ENCODE measurements around the gene HTT-AS.

HTT-AS gene

GRCh38 chr4:3042226-3042625 lies 32.1 kb downstream of the HTT-AS start:
- no peaks in the 10 kb centered on the region for H3K27me3 ChIP-seq (ENCODE audit: control insufficient read depth, insufficient read depth, low read length)
- no peaks in the 10 kb centered on the region for H3K4me1 ChIP-seq
- no peaks in the 10 kb centered on the region for H3K36me3 ChIP-seq (ENCODE audit: control insufficient read depth, insufficient read depth, low read length)
- H3K9me3 ChIP-seq (ENCODE audit: control insufficient read depth, low read length), result no peaks in the 10 kb centered on the region
- H3K4me2 ChIP-seq (ENCODE audit: low read length), result no peak overlapping the region
- H3K79me2 ChIP-seq, result no peaks in the 10 kb centered on the region
- TF ChIP-seq, protein P1, sequence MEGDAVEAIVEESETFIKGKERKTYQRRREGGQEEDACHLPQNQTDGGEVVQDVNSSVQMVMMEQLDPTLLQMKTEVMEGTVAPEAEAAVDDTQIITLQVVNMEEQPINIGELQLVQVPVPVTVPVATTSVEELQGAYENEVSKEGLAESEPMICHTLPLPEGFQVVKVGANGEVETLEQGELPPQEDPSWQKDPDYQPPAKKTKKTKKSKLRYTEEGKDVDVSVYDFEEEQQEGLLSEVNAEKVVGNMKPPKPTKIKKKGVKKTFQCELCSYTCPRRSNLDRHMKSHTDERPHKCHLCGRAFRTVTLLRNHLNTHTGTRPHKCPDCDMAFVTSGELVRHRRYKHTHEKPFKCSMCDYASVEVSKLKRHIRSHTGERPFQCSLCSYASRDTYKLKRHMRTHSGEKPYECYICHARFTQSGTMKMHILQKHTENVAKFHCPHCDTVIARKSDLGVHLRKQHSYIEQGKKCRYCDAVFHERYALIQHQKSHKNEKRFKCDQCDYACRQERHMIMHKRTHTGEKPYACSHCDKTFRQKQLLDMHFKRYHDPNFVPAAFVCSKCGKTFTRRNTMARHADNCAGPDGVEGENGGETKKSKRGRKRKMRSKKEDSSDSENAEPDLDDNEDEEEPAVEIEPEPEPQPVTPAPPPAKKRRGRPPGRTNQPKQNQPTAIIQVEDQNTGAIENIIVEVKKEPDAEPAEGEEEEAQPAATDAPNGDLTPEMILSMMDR (IDR thresholded peaks at IDR 0.05), result no peak
- H3K4me3 ChIP-seq (ENCODE audit: low read depth, low read length), result peak overlapping the region; percentile 20
- H3K27ac ChIP-seq, result no peak overlapping the region
- H3K9ac ChIP-seq, result no peak overlapping the region
- no peak overlapping the region for H2AFZ ChIP-seq

DNA sequence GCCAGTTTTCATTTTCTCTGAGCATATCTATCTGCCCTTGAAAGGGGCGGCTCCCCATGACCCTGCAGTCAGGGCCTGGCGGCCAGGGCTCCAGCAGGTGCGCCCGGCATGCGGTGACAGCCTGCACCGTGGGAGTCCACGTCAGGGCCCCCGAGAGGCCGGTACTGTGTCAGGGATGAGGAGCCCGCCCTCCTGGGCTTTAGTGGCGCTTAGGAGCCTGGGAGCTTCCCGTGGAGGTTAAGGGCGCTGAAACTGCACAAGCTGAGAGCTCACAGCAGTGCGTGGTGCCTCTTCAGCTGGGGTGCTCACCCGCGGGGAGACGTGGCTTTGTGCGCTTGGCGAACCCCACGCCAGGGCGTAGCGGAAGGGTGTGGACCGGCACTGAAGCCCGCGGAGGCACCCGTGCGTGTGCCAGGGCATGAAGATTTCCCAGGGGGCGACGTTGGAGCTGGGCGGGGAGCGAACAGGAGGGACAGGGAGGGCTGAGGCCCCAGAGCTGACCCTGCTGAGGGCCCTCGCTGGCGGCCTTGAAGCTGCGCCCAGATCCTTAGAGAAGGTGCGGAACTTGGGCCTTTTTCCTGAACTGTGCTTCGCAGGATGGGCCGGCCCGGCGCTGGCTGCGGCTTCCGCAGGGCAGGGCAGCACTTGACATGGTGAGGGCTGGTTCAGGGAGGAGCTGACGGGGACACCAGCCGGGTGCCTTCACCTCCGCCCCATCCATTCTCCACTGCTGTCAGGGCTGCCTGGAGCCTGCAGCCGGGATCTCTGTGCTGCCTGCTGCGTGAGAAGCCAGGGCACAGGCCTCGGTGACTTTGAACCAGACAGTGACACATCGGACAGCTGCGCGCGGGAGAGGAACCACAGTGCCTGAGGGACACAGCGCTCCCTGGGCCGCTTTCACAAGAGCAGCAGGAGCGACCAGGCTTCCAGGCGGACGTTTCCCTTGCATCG lies 32.9 kb downstream of the HTT-AS start:
- peak overlapping the region; percentile 56 for H2AFZ ChIP-seq
- no peaks in the 10 kb centered on the region for H3K27me3 ChIP-seq (ENCODE audit: control insufficient read depth, insufficient read depth, low read length)
- TF ChIP-seq, protein P1 (IDR thresholded peaks at IDR 0.05), result no peak
- no peaks in the 10 kb centered on the region for H3K9me3 ChIP-seq (ENCODE audit: control insufficient read depth, low read length)
- peak overlapping the region; percentile 22 for H3K4me2 ChIP-seq (ENCODE audit: low read length)
- no peaks in the 10 kb centered on the region for H3K36me3 ChIP-seq (ENCODE audit: control insufficient read depth, insufficient read depth, low read length)
- H3K79me2 ChIP-seq, result no peaks in the 10 kb centered on the region
- H3K9ac ChIP-seq, result no peak overlapping the region
- H3K27ac ChIP-seq, result no peak overlapping the region
- peak overlapping the region; percentile 20 for H3K4me3 ChIP-seq (ENCODE audit: low read depth, low read length)
- no peaks in the 10 kb centered on the region for H3K4me1 ChIP-seq

DNA sequence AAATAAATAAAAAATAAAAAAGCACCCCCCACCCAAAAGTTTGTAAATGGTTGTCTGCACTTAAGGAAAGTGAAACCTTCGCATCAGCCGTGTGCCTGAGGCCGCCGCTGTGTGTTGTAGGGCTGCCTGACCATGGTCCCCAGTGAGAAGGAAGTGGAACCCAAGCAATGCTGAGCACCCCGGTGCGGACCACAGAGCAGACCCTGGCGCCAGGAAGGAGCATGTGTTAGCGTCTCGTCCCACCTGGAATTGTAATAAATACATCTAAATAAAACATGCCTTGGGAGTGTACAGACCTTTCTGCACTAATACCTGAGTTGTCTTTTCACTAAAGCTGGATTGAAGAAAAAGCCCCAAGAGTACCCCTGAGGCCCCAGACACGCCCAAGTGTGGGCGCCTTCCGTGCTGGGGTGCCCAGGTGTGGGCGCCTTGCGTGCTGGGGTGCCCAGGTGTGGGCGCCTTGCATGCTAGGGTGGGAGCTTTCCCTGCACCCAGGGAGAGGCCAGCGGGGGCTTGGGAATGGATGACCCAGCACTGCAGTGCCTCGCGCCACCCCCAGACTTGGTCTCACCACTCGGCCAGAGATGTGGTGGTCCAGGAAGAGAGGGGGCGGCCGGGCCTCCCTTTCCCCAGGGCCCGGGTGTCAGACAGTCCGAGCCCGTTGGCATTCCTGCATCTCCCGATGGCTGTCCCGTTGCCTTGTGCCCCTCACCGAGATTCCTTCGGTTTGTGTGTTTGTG lies 33.7 kb downstream of the HTT-AS start:
- no peaks in the 10 kb centered on the region for H3K79me2 ChIP-seq
- H3K27me3 ChIP-seq (ENCODE audit: control insufficient read depth, insufficient read depth, low read length), result no peaks in the 10 kb centered on the region
- TF ChIP-seq, protein P1 (IDR thresholded peaks at IDR 0.05), result no peak
- H3K27ac ChIP-seq, result no peak overlapping the region
- no peak overlapping the region for H3K4me2 ChIP-seq (ENCODE audit: low read length)
- H3K36me3 ChIP-seq (ENCODE audit: control insufficient read depth, insufficient read depth, low read length), result no peaks in the 10 kb centered on the region
- H3K9ac ChIP-seq, result no peak overlapping the region
- H3K4me3 ChIP-seq (ENCODE audit: low read depth, low read length), result no peak overlapping the region
- H3K4me1 ChIP-seq, result no peaks in the 10 kb centered on the region
- no peaks in the 10 kb centered on the region for H3K9me3 ChIP-seq (ENCODE audit: control insufficient read depth, low read length)
- no peak overlapping the region for H2AFZ ChIP-seq

DNA sequence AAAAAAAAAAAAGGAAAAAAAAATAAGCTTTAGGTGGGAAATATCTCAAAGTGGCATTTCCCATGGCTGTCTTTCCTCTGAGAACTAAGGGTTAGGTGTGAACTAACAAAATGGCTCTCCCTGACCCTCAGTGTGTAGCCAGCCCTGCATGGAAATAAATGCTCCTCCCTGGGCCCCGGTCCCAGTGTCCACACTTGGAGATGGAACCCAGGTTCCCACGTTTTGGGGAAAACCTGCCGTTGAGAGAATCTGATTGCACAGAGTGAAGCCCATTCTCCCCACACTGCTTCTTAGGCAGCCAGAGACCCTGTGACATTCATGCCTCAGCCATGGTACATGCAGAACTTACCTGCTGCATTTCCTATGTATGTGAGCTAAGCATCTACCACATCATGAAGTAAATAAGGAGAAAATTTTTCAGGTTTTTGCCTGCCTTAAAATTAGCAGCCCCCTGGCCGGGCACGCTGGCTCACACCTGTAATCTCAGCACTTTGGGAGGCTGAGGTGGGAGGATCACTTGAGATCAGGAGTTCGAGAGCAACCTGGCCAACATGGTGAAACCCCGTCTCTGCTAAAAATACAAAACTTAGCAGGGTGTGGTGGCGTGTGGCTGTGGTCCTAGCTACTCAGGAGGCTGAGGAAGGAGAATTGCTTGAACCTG lies 34.5 kb downstream of the HTT-AS start:
- H3K36me3 ChIP-seq (ENCODE audit: control insufficient read depth, insufficient read depth, low read length), result no peaks in the 10 kb centered on the region
- H2AFZ ChIP-seq, result no peak overlapping the region
- no peaks in the 10 kb centered on the region for H3K4me1 ChIP-seq
- H3K79me2 ChIP-seq, result no peaks in the 10 kb centered on the region
- H3K9me3 ChIP-seq (ENCODE audit: control insufficient read depth, low read length), result no peaks in the 10 kb centered on the region
- H3K4me2 ChIP-seq (ENCODE audit: low read length), result no peak overlapping the region
- H3K9ac ChIP-seq, result no peak overlapping the region
- H3K27me3 ChIP-seq (ENCODE audit: control insufficient read depth, insufficient read depth, low read length), result no peaks in the 10 kb centered on the region
- H3K27ac ChIP-seq, result no peak overlapping the region
- no peak overlapping the region for H3K4me3 ChIP-seq (ENCODE audit: low read depth, low read length)
- TF ChIP-seq, protein P1 (IDR thresholded peaks at IDR 0.05), result no peak
